Measurements from ENCODE around the gene FOXP1.

Gene FOXP1

DNA sequence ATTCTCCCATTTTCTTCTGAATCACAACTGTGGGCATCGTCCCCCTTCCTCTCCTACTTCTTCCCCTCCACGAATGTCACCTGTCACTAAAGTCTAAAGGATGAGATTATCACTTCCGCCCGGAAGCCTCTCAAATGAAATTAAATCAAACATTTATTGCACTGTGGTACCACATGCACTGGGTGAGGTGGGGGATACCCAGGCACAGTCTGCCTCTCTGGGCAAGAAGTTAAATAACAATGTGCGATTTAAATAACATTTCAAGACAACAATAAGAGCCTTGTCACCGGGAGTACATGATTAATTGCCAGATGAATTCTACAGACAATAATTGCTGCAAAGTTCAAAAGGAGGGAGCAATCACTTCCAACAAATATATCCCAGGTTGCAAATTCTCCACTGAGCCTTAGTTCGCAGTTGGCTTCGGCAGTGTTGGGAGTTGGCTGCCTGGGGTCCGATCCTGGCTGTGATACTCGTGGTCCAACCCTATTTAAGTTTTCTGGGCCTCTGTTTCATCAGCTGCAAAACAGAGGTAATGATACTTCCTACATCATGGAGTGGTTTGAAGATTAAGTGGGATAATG lies 77.7 kb downstream of the FOXP1 start:
- peak; percentile 1 for DNase-seq (ENCODE audit: low spot score)

DNA sequence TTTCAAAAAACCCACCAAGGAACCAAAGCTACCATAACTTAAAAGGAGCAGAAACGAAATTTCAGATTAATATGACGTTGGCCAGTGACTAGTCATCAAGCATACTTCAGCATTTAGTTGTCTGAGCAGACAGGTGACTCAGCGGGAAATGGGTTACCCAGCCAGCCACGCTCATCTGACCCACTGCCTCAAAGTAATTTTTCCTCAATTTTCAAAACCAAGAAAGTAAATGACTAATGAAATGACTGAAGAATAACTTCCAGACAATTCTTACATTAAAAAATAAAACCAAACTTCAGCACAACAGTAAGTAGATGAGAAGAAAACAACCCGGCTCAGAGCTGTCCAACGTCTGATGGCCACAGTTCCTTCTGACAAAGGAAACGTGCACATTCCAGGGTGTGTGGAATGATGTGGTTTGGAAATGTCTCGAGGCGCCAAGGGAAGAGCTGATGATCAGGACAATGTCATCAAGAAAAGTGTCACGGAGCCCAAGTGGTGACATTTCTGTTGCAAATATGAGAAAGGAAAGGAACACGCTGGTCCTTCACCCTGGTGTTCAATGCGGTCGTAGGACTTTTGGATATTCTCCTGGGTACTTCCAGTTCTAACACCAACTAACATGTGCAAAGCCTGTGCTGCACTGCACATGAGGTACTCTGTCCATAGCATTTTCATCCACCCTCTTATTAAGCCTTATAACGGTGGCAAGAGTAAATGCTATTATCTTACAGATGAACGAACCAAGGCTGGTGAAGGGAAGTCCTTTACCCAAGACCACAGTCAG lies 79.1 kb downstream of the FOXP1 start:
- peak; percentile 28 for DNase-seq (ENCODE audit: low spot score)

DNA sequence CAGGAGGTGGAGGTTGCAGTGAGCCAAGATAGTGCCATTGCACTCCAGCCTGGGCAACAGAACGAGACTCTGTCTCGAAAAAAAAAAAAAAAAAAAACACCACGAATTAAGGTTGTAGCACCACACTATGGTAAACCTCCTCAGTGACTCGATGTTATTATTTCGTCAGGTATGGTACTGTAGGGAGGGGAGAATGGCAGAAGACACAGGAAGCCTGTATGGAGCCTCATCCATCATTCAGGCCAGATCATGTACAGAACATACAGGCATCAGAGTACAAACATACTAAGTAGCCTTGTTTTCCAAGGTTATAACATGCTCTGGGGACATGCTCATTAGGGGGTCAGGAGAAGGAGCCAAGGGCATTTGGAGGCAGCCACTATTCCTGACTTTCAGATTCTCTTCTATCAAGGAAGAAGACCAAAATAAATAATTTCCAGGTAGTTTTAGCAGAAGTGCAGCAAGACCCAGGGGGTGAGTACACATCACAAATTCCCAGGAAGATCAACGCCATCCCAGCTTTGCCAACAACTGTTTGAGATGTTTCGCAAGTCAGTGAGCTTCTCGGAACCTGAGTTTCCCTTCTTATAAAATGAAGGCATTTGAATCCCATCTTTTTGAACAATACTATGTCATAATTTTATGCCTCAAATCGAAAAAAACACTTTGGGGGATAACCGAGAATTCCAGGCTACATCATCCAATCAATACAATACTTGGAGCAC lies 79.8 kb downstream of the FOXP1 start:
- peak; percentile 17 for DNase-seq (ENCODE audit: low spot score)

DNA sequence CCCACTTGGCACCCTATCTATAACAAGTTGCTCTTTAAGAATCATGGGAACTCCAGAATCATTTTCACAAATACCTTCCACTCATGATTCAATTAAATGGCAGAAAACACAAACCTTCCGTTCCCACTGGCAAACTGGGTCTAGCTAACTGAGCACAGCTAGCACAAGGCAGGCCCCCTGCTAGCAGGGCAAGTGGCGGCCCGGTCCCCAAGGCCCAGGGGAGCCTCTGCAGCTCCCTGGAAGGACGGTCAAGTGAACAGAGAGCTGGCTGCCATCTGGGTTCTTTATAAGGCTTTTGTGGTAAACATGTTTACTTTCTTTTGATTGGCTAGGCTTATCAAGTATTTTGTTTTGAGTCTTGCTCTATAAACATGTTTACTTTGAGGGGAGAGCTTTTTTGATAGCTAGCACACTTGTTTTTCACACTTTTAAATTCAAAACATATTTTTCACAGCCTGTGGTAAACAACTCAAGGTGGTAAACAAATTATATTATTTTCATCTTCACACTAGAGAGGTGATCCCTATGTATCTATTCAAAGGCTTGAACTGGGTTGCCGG lies 81.4 kb downstream of the FOXP1 start:
- peak; percentile 18 for DNase-seq (ENCODE audit: low spot score)

DNA sequence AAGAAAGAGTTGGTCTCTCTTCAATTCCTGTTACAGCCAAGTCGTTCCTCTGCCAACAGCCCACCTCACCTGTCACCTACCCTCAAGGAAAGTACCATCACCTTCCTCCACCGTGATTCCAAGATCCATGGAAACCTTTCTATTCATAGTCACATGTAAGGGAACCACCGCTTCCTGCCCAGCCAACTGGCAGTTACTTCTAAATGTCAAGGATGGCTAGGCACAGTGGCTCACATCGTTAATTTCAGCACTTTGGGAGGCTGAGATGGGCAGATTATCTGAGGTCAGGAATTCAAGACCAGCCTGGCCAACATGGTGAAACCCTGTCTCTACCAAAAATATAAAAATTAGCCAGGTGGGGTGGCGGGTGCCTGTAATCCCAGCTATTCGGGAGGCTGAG lies 82.8 kb downstream of the FOXP1 start:
- peak; percentile 2 for DNase-seq (ENCODE audit: low spot score)

DNA sequence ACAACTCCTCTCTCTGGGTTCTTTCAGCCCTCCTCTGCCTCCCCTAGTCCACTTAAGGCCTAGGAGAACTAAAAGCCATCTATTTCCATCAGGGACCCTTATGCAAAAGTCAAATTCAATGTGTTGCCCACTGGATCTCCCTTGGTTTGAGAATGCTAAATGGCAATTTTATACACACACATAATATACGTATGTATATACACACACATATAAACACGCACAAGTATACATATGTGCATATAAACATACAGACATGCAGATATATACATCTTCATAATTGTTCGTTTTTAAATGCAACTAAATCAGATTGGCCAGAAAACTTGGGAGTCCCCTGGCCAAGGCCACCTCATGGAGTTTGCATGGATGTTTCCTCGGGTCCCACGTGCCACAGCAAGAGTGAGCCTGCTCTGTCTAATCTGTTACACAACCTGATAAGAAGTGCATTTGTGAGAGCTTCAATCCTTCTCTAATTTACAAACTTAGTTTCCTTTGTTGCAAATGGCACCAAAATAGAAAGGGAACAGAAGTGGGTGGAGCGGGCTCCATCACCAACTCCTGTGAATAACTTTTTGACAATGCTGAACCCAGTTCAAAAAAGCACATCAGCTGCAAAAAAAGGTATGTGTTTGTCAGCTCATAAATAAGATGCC lies 84.2 kb downstream of the FOXP1 start:
- peak; percentile 5 for DNase-seq (ENCODE audit: low spot score)

DNA sequence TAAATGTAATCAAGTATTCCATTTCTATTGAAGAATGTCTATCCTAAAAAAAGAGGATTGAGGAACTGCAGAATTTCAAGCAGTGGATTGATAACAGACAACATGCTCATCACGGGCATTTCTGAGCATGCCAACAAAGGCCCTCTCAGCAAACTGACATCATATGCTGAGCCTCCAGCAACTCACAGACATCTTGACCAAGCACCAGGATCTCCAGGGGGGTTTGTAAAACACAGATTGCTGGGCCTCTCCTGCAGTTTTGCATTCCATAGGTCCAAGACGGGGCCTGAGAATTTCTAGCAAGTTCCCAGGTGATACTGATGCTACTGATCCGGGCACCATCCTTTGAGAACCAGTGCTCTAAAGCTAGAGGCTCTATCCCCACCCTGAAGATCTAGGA lies 85.0 kb downstream of the FOXP1 start:
- peak; percentile 18 for DNase-seq (ENCODE audit: low spot score)

DNA sequence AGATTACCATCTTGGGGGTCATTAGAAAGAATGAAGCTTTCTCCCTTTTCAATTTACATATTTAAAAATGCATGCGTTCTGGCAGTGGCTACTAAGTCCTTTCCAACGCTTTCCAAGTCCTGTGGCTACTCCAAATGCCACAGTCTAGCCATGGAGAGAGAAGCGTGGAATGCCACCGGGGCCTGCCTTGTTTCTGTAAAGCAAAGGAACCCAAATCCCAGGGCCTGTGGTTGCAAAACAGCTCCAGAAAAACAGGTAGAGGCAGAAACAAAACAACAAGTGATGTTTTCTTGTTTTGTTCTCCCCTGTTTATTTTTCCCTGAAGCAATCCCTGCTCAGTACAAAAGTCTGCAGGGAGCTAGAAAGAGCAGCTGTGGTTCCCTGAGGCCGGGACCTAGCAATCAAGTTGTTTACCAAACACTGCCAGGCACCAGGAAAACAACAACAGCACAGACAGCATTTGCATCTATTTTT lies 85.5 kb downstream of the FOXP1 start:
- DNase-seq (ENCODE audit: low spot score), result peak; percentile 26

DNA sequence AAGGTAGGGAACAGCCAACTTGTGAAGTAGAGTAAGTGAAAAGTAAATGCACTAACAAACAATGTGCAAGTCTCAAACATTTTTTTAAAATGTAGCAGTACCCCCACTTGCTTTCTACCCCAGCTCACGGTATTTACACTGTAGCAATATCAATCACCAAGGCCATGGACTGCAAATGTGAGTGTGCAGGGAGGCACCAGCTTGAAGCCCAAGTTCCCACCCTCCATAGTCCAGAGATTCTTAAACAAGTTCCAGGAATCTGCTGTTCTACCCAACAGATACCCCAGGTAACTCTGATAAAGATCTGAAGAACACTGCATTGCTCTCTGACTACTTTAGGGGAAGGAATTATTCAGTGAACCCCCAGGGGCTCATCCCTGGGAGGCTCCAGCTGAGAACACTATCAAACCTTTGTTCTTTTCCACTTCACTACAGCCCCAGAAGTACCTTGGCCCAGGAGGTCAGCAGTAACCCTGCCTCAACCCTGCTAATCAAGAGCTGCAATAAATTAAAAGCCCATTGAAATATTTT lies 86.1 kb downstream of the FOXP1 start:
- DNase-seq (ENCODE audit: low spot score), result peak; percentile 12

DNA sequence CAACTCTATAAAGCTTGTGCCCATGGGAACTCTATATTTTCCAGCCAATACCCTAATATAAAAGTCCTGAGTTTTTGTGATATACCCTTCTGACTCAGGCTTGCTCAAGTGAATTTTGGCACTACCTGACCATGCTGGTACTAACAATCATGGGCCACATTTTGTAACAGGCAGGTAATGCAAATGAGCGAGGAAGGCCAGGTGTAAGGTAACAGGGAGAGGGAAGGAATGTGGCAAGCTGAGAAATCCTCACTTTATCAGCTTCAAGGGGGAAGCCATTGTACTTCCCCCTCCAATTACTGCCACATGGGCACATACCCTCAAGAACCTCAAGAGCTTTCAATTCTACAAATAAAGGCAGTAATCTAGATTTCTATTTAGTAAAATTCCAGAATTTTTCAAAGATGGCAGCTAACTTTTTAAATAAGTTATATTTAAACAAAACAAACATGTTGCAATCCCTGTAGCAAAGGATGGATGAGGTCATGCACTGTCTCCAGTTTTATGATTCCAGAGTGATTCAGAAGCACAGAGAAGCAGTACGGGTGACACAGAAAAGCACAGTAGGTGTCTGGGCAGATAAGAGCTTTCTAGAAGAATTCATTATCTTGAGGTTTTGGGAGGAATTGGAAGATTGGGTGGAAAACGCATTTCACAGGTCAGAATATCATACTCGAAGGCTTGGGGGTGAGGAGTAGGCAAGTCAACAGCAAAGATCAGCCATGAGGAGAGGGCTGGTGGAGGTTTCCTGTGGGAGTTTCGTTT lies 87.6 kb downstream of the FOXP1 start:
- no peak for DNase-seq (ENCODE audit: low spot score)

DNA sequence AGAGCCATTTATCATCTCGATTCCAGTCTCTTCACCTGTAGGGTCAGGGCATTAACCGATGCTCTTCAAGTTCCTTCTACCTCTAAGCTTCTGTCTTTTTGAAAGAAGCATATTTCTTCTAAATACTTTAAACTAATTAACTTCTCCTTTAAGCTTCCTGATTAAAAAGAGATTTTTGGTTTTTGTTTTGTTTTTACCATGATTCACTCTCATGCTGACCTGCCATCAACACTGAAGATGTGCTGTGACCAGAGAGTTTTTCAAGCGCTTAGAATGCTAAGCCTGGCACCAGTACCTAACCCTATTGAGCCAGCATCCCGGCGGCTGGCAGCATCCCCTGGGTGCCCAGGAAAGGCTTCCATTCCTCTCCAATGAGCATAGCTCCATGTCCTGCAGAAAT lies 89.3 kb downstream of the FOXP1 start:
- DNase-seq (ENCODE audit: low spot score), result no peak

DNA sequence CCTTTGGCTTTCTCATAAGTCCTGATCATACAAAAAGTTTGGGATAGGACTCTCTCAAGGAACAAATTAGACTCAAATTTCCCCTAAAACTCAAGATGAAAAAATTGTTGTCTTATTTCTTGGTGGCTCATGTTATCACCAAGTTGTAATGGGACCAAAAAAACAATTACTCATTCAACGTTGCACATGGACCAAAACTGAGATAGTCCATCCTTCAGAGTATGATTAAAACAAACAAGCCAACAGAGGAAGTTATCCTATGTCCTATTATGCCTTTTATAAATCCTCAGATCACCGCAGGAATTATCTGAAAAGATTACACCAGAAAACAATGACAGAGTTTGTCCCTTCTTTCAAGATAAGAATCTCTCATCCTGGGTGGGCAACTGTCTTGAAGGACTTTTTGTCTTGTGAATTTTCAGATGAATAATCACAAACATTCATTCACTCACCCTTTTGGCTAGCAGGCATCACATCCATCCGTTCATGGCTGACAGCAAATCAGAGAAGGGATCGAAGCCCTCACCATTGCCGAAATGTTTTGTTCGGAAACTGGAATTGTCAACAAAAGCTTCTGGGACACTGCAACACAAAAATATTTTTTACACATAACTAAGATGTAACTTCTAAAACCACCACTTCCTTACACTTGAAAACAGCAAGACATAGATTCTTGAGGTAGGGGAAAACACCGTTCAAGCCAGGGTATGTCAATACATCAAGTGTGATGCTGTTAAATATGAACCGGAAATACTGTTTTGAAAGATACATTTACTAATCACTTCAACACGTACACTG lies 90.4 kb downstream of the FOXP1 start:
- DNase-seq (ENCODE audit: low spot score), result no peak

DNA sequence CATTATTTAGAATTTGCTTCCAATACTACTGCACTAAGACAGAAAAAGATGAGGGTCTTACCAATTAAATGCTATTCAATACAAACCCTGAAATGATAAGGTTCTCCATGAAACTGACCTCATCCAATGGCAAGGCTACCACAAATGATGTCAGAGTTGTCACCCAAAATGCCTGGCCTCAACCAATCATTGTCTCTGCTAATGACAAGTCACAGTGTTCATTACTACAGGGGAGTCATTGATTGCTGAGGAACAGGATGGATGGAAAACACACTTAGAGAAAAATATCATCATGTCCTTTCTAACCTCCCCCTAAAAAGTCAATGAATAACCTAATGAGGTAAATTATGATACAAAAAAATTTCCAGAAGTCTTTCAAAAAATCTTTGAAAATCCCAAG lies 91.0 kb downstream of the FOXP1 start:
- no peak for DNase-seq (ENCODE audit: low spot score)

DNA sequence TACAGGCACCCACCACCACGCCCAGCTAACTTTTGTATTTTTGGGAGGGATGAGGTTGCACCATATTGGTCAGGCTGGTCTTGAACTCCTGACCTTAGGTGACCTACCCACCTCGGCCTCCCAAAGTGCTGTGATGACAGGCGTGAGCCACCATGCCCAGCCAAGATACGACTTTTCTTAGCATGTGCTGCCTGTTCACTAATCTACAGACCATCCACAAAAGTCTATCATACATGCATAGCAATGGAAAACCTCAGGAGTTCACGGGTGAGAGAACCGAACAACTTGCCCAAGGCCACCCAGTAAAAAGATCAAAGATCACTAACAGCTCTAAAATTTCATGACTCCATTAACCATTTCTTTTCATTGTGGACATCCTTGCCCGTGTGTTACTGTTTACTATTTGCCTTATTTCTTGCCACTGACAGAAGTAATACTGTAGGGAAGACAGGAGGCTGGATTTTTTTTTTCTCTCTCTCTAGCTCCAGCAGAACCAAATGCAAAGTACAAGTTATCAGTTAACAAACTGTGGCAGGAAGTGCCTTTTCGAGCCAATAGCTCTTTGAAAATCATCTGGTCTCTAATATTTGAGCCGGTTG lies 92.3 kb downstream of the FOXP1 start:
- no peak for DNase-seq (ENCODE audit: low spot score)

DNA sequence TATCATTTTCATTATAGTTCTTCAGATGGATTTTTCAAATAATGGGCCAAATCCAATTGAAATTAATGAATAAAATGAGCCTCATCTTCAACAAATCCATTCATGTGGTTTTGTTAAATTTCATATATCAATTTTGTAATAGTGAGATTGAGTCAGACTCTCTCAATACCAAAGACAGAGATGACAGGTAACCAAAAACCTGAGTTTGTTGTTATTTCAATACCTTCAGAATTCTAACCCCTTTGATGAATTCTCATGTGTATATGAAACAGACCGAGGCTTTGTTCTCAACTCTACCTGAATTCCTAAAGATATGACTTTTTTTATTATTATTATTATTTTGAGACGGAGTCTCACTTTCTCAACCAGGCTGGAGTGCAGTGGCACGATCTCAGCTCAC lies 92.8 kb downstream of the FOXP1 start:
- no peak for DNase-seq (ENCODE audit: low spot score)

DNA sequence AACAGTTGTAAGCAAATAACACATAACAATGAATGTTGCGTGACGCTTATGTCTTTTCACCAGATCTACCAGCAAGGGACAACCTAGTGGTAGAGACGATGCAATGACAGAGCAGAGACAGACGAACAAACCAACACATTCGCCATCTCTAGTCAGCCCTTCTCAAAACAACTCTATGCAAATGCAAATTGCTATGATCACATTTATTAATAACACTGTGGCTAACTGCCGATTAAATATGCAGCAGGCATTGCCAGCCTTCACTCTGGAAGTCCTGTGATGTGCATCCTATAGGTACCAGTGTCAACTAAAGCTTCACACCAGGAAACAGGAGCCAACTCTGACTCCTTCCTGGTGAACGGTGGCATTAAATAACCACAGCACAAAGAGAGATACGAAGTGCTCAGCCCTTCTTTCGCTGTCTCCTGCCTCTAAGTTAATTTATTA lies 94.2 kb downstream of the FOXP1 start:
- DNase-seq (ENCODE audit: low spot score), result no peak

DNA sequence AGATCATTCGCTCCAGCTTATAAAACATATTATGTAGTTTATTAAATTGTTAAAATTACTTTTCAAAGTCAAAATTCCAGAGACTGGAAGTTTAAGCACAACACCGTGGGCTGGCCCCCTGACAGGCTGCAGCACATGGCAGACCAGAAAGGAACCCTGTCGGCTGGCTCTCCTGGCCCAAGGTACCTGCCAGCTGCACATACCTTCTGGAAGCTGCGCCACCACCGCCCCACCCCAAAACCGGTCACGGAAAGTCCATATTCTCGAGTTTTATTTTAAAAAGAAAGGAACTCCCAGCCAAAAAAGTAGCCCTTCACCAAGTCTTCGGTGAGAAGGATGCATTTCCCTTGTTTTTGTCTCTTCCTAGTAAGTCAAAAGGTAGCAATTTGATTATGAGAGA lies 94.6 kb downstream of the FOXP1 start:
- no peak for DNase-seq (ENCODE audit: low spot score)

DNA sequence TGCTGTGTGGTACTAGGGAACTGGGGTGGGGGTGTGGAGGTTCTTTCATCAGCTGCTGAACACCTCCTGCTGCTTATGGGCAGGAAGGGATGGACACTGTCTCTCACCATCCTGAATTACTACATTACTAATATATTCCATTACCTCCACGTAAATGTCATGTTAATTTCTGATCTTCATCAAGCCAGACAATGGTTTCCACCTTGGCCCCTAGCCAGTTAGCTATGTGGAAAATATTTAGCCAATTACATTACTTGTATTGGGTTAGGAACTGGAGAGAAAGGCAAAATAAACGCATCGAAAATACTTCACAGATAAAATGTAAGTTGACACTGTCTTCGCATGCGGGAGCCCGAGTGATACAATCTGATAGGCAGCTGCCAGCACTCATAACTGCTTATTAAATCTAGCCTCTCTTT lies 95.1 kb downstream of the FOXP1 start:
- peak; percentile 17 for DNase-seq (ENCODE audit: low spot score)

DNA sequence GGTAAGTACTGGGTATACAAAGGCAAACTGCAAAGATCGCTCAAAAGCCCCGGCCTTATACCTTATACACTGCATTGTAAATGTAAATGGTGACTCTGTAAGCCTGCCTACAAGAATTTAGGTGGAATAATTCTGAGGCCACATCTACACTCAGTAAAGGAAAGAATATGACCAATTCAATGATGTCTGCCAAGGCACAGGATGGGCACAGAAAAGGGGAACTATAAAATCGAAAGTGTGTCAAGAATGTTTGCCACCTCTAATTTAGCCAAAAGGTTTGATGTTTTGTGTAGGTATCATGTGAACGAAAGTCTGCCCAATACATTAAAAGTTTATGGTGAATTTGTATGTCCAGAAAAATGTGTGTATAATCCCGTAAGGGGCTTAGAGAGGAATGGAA lies 96.1 kb downstream of the FOXP1 start:
- DNase-seq (ENCODE audit: low spot score), result peak; percentile 2

DNA sequence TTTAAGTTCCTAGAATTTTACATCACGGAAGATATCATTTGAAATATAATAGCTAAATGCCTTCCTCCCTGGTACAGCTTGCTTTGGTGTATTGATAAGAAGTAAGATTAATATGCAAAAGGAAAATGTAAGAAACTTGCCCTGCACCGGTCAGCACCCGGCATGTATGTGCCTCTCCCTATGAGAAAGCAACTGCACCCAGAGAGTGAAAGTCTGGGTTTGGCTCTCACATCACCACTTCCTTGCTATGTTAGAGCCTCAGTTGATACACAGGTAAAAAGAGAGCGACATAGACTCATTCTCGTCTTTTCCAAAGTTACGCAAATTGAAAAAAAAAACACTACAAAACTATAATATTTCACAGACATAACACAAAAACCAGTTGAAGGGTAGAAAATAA lies 96.7 kb downstream of the FOXP1 start:
- DNase-seq (ENCODE audit: low spot score), result no peak

Data from left forelimb (tissue), 1 donor.